ENCODE data around the gene SH3RF2. TPM values are rescaled to one million over a fixed set of nuclear protein-coding genes. Genes with fewer than 3 reads are reported as not detected.

Gene SH3RF2
- polyA plus RNA-seq, 3 donors, result not detected

DNA sequence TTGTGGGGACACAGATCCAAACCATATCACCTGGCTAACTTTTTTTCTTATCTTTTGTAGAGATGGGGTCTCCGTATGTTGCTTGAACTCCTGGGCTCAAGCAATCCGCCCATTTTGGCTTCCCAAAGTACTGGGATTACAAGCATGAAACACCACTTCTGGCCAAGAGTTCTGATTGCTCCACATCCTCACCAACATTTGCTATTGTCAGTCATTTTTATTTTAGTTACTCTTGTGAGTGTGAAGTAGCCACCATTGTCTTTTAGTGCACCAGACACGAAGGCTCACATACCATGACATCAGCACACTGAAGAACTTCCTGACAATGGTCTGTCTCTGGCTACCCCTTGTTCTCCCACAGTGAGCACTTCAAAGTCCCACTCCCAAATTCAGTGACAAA lies 151.7 kb downstream of the SH3RF2 start:
- no peak overlapping the region for H3K27ac Mint-ChIP-seq
- no peaks in the 10 kb centered on the region for H3K4me1 Mint-ChIP-seq
- intact Hi-C loops (cut with micrococcal nuclease), result no loop called here
- peaks cover 0 to 3% (median 0%) of the 10 kb centered on the region in 7 donors for H3K9me3 Mint-ChIP-seq
- no peaks in the 10 kb centered on the region for H3K79me2 ChIP-seq (ENCODE audit: insufficient read depth, low read length)
- no peaks in the 10 kb centered on the region for H4K20me1 ChIP-seq (ENCODE audit: insufficient read depth, low read length)
- H2AFZ ChIP-seq (ENCODE audit: insufficient read depth, low read depth, low read length, poor library complexity, severe bottlenecking), result no peak overlapping the region
- no peaks in the 10 kb centered on the region for H3K27me3 ChIP-seq (ENCODE audit: control insufficient read depth in 2 of 2, insufficient read depth in 2 of 2, low read length in 2 of 2)
- no peak for TF ChIP-seq CTCF (IDR thresholded peaks at IDR 0.05)
- no peaks in the 10 kb centered on the region for H3K36me3 ChIP-seq (replicated peaks in 1 of 2; ENCODE audit: control insufficient read depth in 1 of 2, insufficient read depth in 2 of 2, low read length in 2 of 2)
- no peak overlapping the region for H3K4me3 ChIP-seq (replicated peaks in 1 of 3; ENCODE audit: low read depth in 2 of 3, low read length in 3 of 3)
- no peaks in the 10 kb centered on the region for H3K36me3 Mint-ChIP-seq
- H3K4me2 ChIP-seq (replicated peaks; ENCODE audit: extremely low read depth, low read length, poor library complexity, severe bottlenecking), result no peak overlapping the region
- DNase-seq, result no peak
- no peak overlapping the region for H3K27ac ChIP-seq (ENCODE audit: low read depth in 1 of 2, low read length in 2 of 2)
- no peak overlapping the region for H3K9ac ChIP-seq (ENCODE audit: insufficient read depth, low read length, poor library complexity, severe bottlenecking)
- no CpG with 5 or more reads among the region's 3 CpGs for WGBS (ENCODE audit: insufficient coverage)
- H3K27me3 Mint-ChIP-seq (ENCODE audit: low read depth in 3 of 3), result peaks cover 0 to 6% (median 0%) of the 10 kb centered on the region in 3 donors
- no peak overlapping the region for H3K4me3 Mint-ChIP-seq
- H3K9me3 ChIP-seq (replicated peaks in 1 of 2; ENCODE audit: control insufficient read depth in 1 of 2, insufficient read depth in 1 of 2, low read length in 2 of 2), result no peaks in the 10 kb centered on the region
- H3K4me1 ChIP-seq (ENCODE audit: control insufficient read depth in 1 of 2, insufficient read depth in 2 of 2, low read length in 2 of 2), result no peaks in the 10 kb centered on the region

DNA sequence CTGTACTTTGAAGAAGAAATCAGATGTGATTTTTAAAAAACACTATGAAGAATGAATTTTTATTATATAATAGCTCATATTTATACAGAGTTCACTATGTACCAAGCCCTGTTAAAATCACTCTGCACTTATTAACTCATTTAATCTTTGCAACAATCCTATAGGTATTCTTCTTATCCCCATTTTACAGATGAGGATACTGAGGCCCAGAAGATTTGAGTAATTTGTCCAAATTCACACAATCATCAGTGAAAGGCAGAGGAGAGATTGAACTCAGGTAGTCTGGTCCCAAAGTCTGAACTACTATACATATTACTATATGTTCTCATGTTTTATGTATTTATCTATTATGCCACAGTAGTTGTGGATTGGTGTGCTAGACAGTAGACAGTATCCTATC lies 152.9 kb downstream of the SH3RF2 start:
- Mint-ChIP-seq H3K36me3 (no peaks in the 10 kb centered on the region), H3K4me3 (no peak overlapping the region), H3K27ac (no peak overlapping the region), H3K4me1 (no peaks in the 10 kb centered on the region), H3K27me3 (ENCODE audit: low read depth in 3 of 3) (peaks cover 0 to 6% (median 1%) of the 10 kb centered on the region in 3 donors), H3K9me3 (peaks cover 0 to 2% (median 0%) of the 10 kb centered on the region in 7 donors)
- Histone ChIP-seq H3K36me3 (replicated peaks in 1 of 2; ENCODE audit: control insufficient read depth in 1 of 2, insufficient read depth in 2 of 2, low read length in 2 of 2) (no peaks in the 10 kb centered on the region), H4K20me1 (ENCODE audit: insufficient read depth, low read length) (no peaks in the 10 kb centered on the region), H3K4me3 (replicated peaks in 1 of 3; ENCODE audit: low read depth in 2 of 3, low read length in 3 of 3) (no peak overlapping the region), H3K27me3 (ENCODE audit: control insufficient read depth in 2 of 2, insufficient read depth in 2 of 2, low read length in 2 of 2) (no peaks in the 10 kb centered on the region), H3K4me2 (replicated peaks; ENCODE audit: extremely low read depth, low read length, poor library complexity, severe bottlenecking) (no peak overlapping the region), H3K79me2 (ENCODE audit: insufficient read depth, low read length) (no peaks in the 10 kb centered on the region), H3K9ac (ENCODE audit: insufficient read depth, low read length, poor library complexity, severe bottlenecking) (no peak overlapping the region), H3K27ac (ENCODE audit: low read depth in 1 of 2, low read length in 2 of 2) (no peak overlapping the region), H3K9me3 (replicated peaks in 1 of 2; ENCODE audit: control insufficient read depth in 1 of 2, insufficient read depth in 1 of 2, low read length in 2 of 2) (no peaks in the 10 kb centered on the region), H3K4me1 (ENCODE audit: control insufficient read depth in 1 of 2, insufficient read depth in 2 of 2, low read length in 2 of 2) (no peaks in the 10 kb centered on the region), H2AFZ (ENCODE audit: insufficient read depth, low read depth, low read length, poor library complexity, severe bottlenecking) (no peak overlapping the region)
- intact Hi-C loops (cut with micrococcal nuclease), result no loop called here
- no peak for TF ChIP-seq CTCF (IDR thresholded peaks at IDR 0.05)
- DNase-seq, result no peak

All from CD14-positive monocyte (primary cell).